OCI-LY7 (cell line): ENCODE data around the gene GOT2.

Experiments
- CTCF ChIP-seq: fragments of 200-600 bp; sonication (generic); conservative IDR thresholded peaks from 2 replicates; pipeline ENCODE4 v1.5.1; 2014; ENCODE audit warnings: mild to moderate bottlenecking, antibody characterized with exemption, low read length, moderate library complexity, mixed read lengths
- EZH2phosphoT487 ChIP-seq: fragments of 200-600 bp; sonication (generic); IDR thresholded peaks from 2 replicates; pipeline ENCODE4 v1.6.1; 2018; ENCODE audit warnings: low read depth, borderline replicate concordance, mild to moderate bottlenecking, mixed run types, antibody characterized with exemption, low read length, moderate library complexity, mixed read lengths

DNA sequence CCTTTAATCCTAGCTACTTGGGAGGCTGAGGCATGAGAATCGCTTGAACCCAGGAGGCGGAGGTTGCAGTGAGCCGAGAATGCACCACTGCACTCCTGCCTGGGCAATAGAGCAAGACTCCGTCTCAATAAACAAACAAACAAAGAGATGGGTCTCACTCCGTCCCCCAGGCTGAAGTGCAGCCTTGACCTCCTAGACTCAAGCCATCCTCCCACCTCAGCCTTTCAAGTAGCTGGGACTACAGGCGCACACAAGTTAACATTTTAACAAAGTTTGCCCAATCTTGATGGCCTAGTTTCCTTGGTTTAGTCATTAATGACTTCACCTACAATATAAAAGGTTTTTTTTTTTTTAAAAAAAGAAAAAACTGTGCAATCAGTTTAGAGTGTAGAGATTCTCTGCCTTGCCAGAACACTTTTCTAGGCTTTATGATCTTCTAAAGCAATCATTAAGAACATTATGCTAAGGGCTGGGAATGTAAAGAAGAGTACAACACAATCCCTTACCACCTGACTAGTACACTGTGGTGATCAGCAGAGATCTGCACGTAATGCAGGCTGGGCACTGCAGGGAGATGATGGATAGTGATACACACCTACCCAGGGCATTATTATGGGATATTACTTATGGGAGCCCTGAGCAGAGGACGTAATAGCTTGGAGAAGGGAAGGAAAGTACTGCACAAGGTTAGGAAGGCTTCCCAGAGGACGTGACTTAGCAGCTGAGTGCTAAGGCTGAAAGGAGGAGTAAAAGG, 6.9 kb downstream of the GOT2 start:
- no peak for TF ChIP-seq CTCF
- TF ChIP-seq EZH2phosphoT487 = no peak
